HEK293 (cell line): ENCODE results near the gene PRPH.

Source experiments
- KLF1 ChIP-seq: fragments of 450-650 bp; formaldehyde crosslinking; IDR thresholded peaks from 2 replicates; pipeline ENCODE4 v1.5.1; 2016; ENCODE audit warnings: missing biosample characterization, missing genetic modification characterization
- REPIN1 ChIP-seq: fragments of 450-650 bp; formaldehyde crosslinking; IDR thresholded peaks from 2 replicates; pipeline ENCODE4 v1.5.1; 2017; ENCODE audit warnings: missing biosample characterization, missing genetic modification characterization, low read depth
- SCRT1 ChIP-seq: fragments of 450-650 bp; formaldehyde crosslinking; IDR thresholded peaks from 2 replicates; pipeline ENCODE4 v1.5.1; 2016; ENCODE audit warnings: missing biosample characterization, missing genetic modification characterization, borderline replicate concordance
- SP7 ChIP-seq: fragments of 450-650 bp; formaldehyde crosslinking; IDR thresholded peaks from 2 replicates; pipeline ENCODE4 v1.5.1; 2016; ENCODE audit warnings: missing biosample characterization, missing genetic modification characterization
- TCF7L2 ChIP-seq: IDR thresholded peaks from 2 replicates; pipeline ENCODE4 v1.6.1; 2011; ENCODE audit warnings: low read depth, mild to moderate bottlenecking, inconsistent platforms, low read length, moderate library complexity, borderline replicate concordance
- WT1 ChIP-seq: fragments of 450-650 bp; formaldehyde crosslinking; IDR thresholded peaks from 2 replicates; pipeline ENCODE4 v1.5.1; 2016; ENCODE audit warnings: missing biosample characterization, missing genetic modification characterization
- ZBTB48 ChIP-seq: fragments of 450-650 bp; formaldehyde crosslinking; IDR thresholded peaks from 2 replicates; pipeline ENCODE4 v1.5.1; 2016; ENCODE audit warnings: missing biosample characterization, missing genetic modification characterization
- ZBTB8A ChIP-seq: fragments of 450-650 bp; formaldehyde crosslinking; IDR thresholded peaks from 2 replicates; pipeline ENCODE4 v1.5.1; 2016; ENCODE audit warnings: missing biosample characterization, missing genetic modification characterization
- ZFHX2 ChIP-seq: fragments of 450-650 bp; formaldehyde crosslinking; conservative IDR thresholded peaks from 2 replicates; pipeline ENCODE4 v1.5.1; 2016; ENCODE audit warnings: missing biosample characterization, missing genetic modification characterization
- ZNF146 ChIP-seq: fragments of 450-650 bp; formaldehyde crosslinking; IDR thresholded peaks from 2 replicates; pipeline ENCODE4 v1.5.1; 2016; ENCODE audit warnings: missing biosample characterization, missing genetic modification characterization
- ZNF175 ChIP-seq: fragments of 450-650 bp; formaldehyde crosslinking; IDR thresholded peaks from 2 replicates; pipeline ENCODE4 v1.5.1; 2016; ENCODE audit warnings: missing biosample characterization, missing genetic modification characterization
- ZNF211 ChIP-seq: fragments of 450-650 bp; formaldehyde crosslinking; IDR thresholded peaks from 2 replicates; pipeline ENCODE4 v1.5.1; 2016; ENCODE audit warnings: low read depth, missing biosample characterization, missing genetic modification characterization
- ZNF23 ChIP-seq: fragments of 450-650 bp; formaldehyde crosslinking; IDR thresholded peaks from 2 replicates; pipeline ENCODE4 v1.5.1; 2016; ENCODE audit warnings: missing biosample characterization, missing genetic modification characterization, borderline replicate concordance
- ZNF248 ChIP-seq: fragments of 450-650 bp; formaldehyde crosslinking; IDR thresholded peaks from 2 replicates; pipeline ENCODE4 v1.5.1; 2017; ENCODE audit warnings: missing biosample characterization, missing genetic modification characterization
- ZNF335 ChIP-seq: fragments of 450-650 bp; formaldehyde crosslinking; conservative IDR thresholded peaks from 2 replicates; pipeline ENCODE4 v1.5.1; 2016; ENCODE audit warnings: missing biosample characterization, missing genetic modification characterization
- ZNF37A ChIP-seq: fragments of 450-650 bp; IDR thresholded peaks from 2 replicates; pipeline ENCODE4 v1.5.1; 2018; ENCODE audit warnings: missing biosample characterization, missing genetic modification characterization
- ZNF391 ChIP-seq: fragments of 450-650 bp; formaldehyde crosslinking; IDR thresholded peaks from 2 replicates; pipeline ENCODE4 v1.5.1; 2016; ENCODE audit warnings: low read depth, missing biosample characterization, missing genetic modification characterization, borderline replicate concordance
- ZNF501 ChIP-seq: fragments of 450-650 bp; formaldehyde crosslinking; IDR thresholded peaks from 2 replicates; pipeline ENCODE4 v1.5.1; 2016; ENCODE audit warnings: missing biosample characterization, missing genetic modification characterization
- ZNF571 ChIP-seq: fragments of 450-650 bp; formaldehyde crosslinking; IDR thresholded peaks from 2 replicates; pipeline ENCODE4 v1.5.0; 2017; ENCODE audit warnings: missing biosample characterization, missing genetic modification characterization
- ZNF600 ChIP-seq: fragments of 450-650 bp; formaldehyde crosslinking; IDR thresholded peaks from 2 replicates; pipeline ENCODE4 v1.5.1; 2016; ENCODE audit warnings: missing biosample characterization, missing genetic modification characterization
- ZNF654 ChIP-seq: fragments of 450-650 bp; formaldehyde crosslinking; IDR thresholded peaks from 2 replicates; pipeline ENCODE4 v1.5.1; 2016; ENCODE audit warnings: low read depth, missing biosample characterization, missing genetic modification characterization
- ZNF791 ChIP-seq: fragments of 450-650 bp; formaldehyde crosslinking; IDR thresholded peaks from 2 replicates; pipeline ENCODE4 v1.5.1; 2016; ENCODE audit warnings: missing biosample characterization, missing genetic modification characterization
- ZSCAN16 ChIP-seq: fragments of 450-650 bp; formaldehyde crosslinking; IDR thresholded peaks from 2 replicates; pipeline ENCODE4 v1.5.1; 2016; ENCODE audit warnings: missing biosample characterization, missing genetic modification characterization
- TF ChIP-seq, protein P1 (sequence below): fragments of 450-650 bp; formaldehyde crosslinking; IDR thresholded peaks from 2 replicates; pipeline ENCODE4 v1.5.1; 2016; ENCODE audit warnings: missing biosample characterization, missing genetic modification characterization
- TF ChIP-seq, protein P2 (sequence below): fragments of 450-650 bp; formaldehyde crosslinking; IDR thresholded peaks from 2 replicates; pipeline ENCODE4 v1.5.1; 2016; ENCODE audit warnings: missing biosample characterization, missing genetic modification characterization
- TF ChIP-seq, protein P3 (sequence below): fragments of 450-650 bp; formaldehyde crosslinking; IDR thresholded peaks from 2 replicates; pipeline ENCODE4 v1.5.1; 2016; ENCODE audit warnings: missing biosample characterization, missing genetic modification characterization
- TF ChIP-seq, protein P4 (sequence below): fragments of 450-650 bp; formaldehyde crosslinking; optimal IDR thresholded peaks from 2 replicates; pipeline ENCODE3; 2016; ENCODE audit warnings: missing biosample characterization, mild to moderate bottlenecking, missing genetic modification characterization
- TF ChIP-seq, protein P5 (sequence below): fragments of 450-650 bp; formaldehyde crosslinking; IDR thresholded peaks from 2 replicates; pipeline ENCODE4 v1.5.1; 2016; ENCODE audit warnings: missing biosample characterization, missing genetic modification characterization
- TF ChIP-seq, protein P6 (sequence below): fragments of 450-650 bp; formaldehyde crosslinking; IDR thresholded peaks from 2 replicates; pipeline ENCODE4 v1.5.1; 2016; ENCODE audit warnings: missing biosample characterization, missing genetic modification characterization

The PRPH gene

DNA sequence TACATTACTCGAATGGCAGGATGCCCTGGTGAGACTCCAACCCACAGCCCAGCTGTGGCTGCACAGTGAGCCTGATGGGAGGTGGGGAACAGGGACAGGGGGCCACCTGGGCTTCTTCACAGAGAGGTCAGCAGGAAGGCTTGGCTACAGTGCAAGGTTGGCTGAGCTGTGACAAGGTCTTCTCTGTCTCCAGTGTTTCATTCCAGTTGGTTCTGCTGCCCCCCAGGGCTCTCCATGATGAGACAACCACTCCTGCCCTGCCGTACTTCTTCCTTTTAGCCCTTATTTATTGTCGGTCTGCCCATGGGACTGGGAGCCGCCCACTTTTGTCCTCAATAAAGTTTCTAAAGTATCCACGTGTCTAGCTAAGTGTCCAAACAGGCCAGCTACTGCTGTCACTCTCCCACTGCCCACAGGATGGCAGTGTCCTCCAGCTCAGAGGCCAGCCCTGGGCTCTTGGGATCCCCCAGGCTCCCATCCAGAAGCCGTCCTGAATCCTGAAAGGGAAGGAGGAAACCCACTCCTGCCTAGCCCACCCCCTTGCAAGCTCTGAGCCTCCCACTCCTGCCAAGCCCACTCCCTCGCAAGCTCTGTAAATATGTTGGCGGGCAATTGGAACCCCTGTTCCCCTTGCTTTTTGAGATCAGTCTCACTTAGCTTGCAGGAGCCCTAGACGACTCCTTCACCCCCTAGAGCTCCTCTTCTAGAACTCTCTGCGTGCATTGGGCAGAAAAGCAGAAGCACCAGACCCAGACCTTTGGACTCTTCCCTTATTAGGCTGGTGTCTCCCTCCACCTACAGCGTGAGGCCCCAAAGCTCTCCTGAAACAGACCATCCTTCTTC is 36.7 kb downstream of the PRPH start (continued):
- TF ChIP-seq ZNF571 (no peak), ZNF791 (no peak), ZBTB8A (tag by site-specific recombination) (peak; percentile 61), ZNF248 (no peak), SP7 (peak; percentile 44; the same call in 1 of the 2 replicates), ZNF501 (tag by site-specific recombination) (no peak; the same call in 1 of the 2 replicates), ZNF37A (tag by site-specific recombination) (no peak), ZBTB48 (no peak), ZNF211 (tag by site-specific recombination) (no peak), ZNF600 (tag by site-specific recombination) (peak; percentile 45; the same call in 1 of the 2 replicates), ZSCAN16 (tag by site-specific recombination) (no peak), KLF1 (tag by site-specific recombination) (peak; percentile 36), REPIN1 (tag by site-specific recombination) (no peak), ZNF23 (tag by site-specific recombination) (no peak), WT1 (tag by site-specific recombination) (no peak), TCF7L2 (no peak), ZFHX2 (peak; percentile 70), SCRT1 (tag by site-specific recombination) (no peak), ZNF654 (tag by site-specific recombination) (peak; percentile 93), ZNF175 (no peak), ZNF335 (no peak), ZNF391 (no peak), ZNF146 (tag by site-specific recombination) (no peak)
- TF ChIP-seq, protein P1, sequence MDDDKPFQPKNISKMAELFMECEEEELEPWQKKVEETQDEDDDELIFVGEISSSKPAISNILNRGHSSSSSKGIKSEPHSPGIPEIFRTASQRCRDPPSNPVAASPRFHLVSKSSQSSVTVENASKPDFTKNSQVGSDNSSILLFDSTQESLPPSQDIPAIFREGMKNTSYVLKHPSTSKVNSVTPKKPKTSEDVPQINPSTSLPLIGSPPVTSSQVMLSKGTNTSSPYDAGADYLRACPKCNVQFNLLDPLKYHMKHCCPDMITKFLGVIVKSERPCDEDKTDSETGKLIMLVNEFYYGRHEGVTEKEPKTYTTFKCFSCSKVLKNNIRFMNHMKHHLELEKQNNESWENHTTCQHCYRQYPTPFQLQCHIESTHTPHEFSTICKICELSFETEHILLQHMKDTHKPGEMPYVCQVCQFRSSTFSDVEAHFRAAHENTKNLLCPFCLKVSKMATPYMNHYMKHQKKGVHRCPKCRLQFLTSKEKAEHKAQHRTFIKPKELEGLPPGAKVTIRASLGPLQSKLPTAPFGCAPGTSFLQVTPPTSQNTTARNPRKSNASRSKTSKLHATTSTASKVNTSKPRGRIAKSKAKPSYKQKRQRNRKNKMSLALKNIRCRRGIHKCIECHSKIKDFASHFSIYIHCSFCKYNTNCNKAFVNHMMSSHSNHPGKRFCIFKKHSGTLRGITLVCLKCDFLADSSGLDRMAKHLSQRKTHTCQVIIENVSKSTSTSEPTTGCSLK: no peak
- TF ChIP-seq, protein P2, sequence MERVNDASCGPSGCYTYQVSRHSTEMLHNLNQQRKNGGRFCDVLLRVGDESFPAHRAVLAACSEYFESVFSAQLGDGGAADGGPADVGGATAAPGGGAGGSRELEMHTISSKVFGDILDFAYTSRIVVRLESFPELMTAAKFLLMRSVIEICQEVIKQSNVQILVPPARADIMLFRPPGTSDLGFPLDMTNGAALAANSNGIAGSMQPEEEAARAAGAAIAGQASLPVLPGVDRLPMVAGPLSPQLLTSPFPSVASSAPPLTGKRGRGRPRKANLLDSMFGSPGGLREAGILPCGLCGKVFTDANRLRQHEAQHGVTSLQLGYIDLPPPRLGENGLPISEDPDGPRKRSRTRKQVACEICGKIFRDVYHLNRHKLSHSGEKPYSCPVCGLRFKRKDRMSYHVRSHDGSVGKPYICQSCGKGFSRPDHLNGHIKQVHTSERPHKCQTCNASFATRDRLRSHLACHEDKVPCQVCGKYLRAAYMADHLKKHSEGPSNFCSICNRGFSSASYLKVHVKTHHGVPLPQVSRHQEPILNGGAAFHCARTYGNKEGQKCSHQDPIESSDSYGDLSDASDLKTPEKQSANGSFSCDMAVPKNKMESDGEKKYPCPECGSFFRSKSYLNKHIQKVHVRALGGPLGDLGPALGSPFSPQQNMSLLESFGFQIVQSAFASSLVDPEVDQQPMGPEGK: peak; percentile 66
- TF ChIP-seq, protein P3, sequence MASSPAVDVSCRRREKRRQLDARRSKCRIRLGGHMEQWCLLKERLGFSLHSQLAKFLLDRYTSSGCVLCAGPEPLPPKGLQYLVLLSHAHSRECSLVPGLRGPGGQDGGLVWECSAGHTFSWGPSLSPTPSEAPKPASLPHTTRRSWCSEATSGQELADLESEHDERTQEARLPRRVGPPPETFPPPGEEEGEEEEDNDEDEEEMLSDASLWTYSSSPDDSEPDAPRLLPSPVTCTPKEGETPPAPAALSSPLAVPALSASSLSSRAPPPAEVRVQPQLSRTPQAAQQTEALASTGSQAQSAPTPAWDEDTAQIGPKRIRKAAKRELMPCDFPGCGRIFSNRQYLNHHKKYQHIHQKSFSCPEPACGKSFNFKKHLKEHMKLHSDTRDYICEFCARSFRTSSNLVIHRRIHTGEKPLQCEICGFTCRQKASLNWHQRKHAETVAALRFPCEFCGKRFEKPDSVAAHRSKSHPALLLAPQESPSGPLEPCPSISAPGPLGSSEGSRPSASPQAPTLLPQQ: no peak
- TF ChIP-seq, protein P4, sequence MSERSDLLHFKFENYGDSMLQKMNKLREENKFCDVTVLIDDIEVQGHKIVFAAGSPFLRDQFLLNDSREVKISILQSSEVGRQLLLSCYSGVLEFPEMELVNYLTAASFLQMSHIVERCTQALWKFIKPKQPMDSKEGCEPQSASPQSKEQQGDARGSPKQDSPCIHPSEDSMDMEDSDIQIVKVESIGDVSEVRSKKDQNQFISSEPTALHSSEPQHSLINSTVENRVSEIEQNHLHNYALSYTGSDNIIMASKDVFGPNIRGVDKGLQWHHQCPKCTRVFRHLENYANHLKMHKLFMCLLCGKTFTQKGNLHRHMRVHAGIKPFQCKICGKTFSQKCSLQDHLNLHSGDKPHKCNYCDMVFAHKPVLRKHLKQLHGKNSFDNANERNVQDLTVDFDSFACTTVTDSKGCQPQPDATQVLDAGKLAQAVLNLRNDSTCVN (tag by site-specific recombination): no peak
- TF ChIP-seq, protein P5, sequence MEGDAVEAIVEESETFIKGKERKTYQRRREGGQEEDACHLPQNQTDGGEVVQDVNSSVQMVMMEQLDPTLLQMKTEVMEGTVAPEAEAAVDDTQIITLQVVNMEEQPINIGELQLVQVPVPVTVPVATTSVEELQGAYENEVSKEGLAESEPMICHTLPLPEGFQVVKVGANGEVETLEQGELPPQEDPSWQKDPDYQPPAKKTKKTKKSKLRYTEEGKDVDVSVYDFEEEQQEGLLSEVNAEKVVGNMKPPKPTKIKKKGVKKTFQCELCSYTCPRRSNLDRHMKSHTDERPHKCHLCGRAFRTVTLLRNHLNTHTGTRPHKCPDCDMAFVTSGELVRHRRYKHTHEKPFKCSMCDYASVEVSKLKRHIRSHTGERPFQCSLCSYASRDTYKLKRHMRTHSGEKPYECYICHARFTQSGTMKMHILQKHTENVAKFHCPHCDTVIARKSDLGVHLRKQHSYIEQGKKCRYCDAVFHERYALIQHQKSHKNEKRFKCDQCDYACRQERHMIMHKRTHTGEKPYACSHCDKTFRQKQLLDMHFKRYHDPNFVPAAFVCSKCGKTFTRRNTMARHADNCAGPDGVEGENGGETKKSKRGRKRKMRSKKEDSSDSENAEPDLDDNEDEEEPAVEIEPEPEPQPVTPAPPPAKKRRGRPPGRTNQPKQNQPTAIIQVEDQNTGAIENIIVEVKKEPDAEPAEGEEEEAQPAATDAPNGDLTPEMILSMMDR: peak; percentile 88
- TF ChIP-seq, protein P6, sequence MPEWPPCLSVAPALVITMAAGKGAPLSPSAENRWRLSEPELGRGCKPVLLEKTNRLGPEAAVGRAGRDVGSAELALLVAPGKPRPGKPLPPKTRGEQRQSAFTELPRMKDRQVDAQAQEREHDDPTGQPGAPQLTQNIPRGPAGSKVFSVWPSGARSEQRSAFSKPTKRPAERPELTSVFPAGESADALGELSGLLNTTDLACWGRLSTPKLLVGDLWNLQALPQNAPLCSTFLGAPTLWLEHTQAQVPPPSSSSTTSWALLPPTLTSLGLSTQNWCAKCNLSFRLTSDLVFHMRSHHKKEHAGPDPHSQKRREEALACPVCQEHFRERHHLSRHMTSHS (tag by site-specific recombination): no peak
